Sigmoid colon (tissue), 7 donors: ENCODE measurements around the gene RSL1D1. TPM values are rescaled to one million over a fixed set of nuclear protein-coding genes. Genes with fewer than 3 reads are reported as not detected.

Experiments
- DNase-seq: peaks from one replicate; pipeline ENCODE4 v3.0.0-alpha.2; 2019
- H3K27ac ChIP-seq, 4 donors: fragments of 200-600 bp; sonication (generic); one replicate each; pipeline ENCODE4 v1.5.1; 2016 to 2019; ENCODE audit warnings: mild to moderate bottlenecking in 1 of 4
- H3K27me3 ChIP-seq, 3 donors: fragments of 200-600 bp; sonication (generic); one replicate each; pipeline ENCODE4 v1.5.1; 2019; ENCODE audit warnings: mild to moderate bottlenecking in 1 of 3
- H3K36me3 ChIP-seq, 4 donors: fragments of 200-600 bp; sonication (generic); one replicate each; pipeline ENCODE4 v1.5.1; 2016 to 2019
- H3K4me1 ChIP-seq, 4 donors: fragments of 200-600 bp; sonication (generic); one replicate each; pipeline ENCODE4 v1.5.1; 2017 to 2019
- H3K4me3 ChIP-seq, 4 donors: fragments of 200-600 bp; sonication (generic); one replicate each; pipeline ENCODE4 v1.5.1; 2017 to 2019; ENCODE audit warnings: mild to moderate bottlenecking in 2 of 4, moderate library complexity in 1 of 4
- H3K9me3 ChIP-seq, 4 donors: fragments of 200-600 bp in 3 of 4; sonication (generic) in 3 of 4; one replicate each; pipeline versions ENCODE4 v1.5.1 to v1.6.1; 2013 to 2019
- CTCF ChIP-seq, 4 experiments: fragments of 450-650 bp in 3 of 4; fragments of 200-600 bp in 1 of 4; IDR thresholded peaks; one replicate each; pipeline ENCODE4 v1.5.1; 2016 to 2019; ENCODE audit warnings: antibody characterized with exemption in 4 of 4, mild to moderate bottlenecking in 3 of 4, moderate library complexity in 2 of 4
- EP300 ChIP-seq, 4 donors: sonication (generic); formaldehyde crosslinking; IDR thresholded peaks; one replicate each; pipeline ENCODE4 v1.6.1; 2017; ENCODE audit warnings: antibody characterized with exemption in 4 of 4
- POLR2A ChIP-seq, 2 donors: fragments of 450-650 bp; IDR thresholded peaks; one replicate each; pipeline ENCODE4 v1.6.1; 2016; ENCODE audit warnings: antibody characterized with exemption in 2 of 2, mild to moderate bottlenecking in 2 of 2, moderate library complexity in 2 of 2
- POLR2AphosphoS5 ChIP-seq, 4 donors: sonication (generic); formaldehyde crosslinking; IDR thresholded peaks; one replicate each; pipeline ENCODE4 v1.6.1; 2017; ENCODE audit warnings: antibody characterized with exemption in 4 of 4
- WGBS, 2 donors: extraction: QIAGEN DNeasy Blood & Tissue Kit; methylation state at CpG; one replicate each; pipeline ENCODE4 v1.1.7; 2013; 5-methylcytosine and 5-hydroxymethylcytosine counted together
- intact Hi-C: fragments of 100-400 bp; cut with DNase I; formaldehyde crosslinking; loops from one replicate; pipeline ENCODE4 v1.15.1; 2023
- polyA plus RNA-seq, 3 donors: library from polyadenylated mRNA; stranded (reverse); fragments of 200-250 nt; gene quantifications; one replicate each; pipeline ENCODE4 v1.2.3, GENCODE V29; 2013
- total RNA-seq, 4 donors: library from RNA; depleted of rRNA; stranded (reverse); fragments of >200 nt; gene quantifications; one replicate each; pipeline ENCODE4 v1.1.0, GENCODE V29; 2016
- donor health status: healthy with polysubstance abuse.
- donor health status: Bipolar disorder and iron deficiency.
- donor health status: healthy.

Gene RSL1D1
- total and polyA plus RNA-seq, 7 donors, result 36.5 to 177 (median 134) TPM

- no peak overlapping the region for H3K4me3 ChIP-seq
- no peak overlapping the region for H3K27ac ChIP-seq
- no peaks in the 10 kb centered on the region for H3K9me3 ChIP-seq
- intact Hi-C loops, result no loop called here
- H3K36me3 ChIP-seq, result peaks cover 3 to 98% (median 37%) of the 10 kb centered on the region in 4 donors
- 89 to 92% methylated on average over 5 of the region's 5 CpGs for WGBS, 2 donors
- H3K4me1 ChIP-seq, result no peaks in the 10 kb centered on the region
- DNase-seq, result no peak
- H3K27me3 ChIP-seq, result no peaks in the 10 kb centered on the region
- no peak for TF ChIP-seq POLR2AphosphoS5 (IDR thresholded peaks at IDR 0.05)
- no peak for TF ChIP-seq POLR2A (IDR thresholded peaks at IDR 0.05)
- TF ChIP-seq EP300 (IDR thresholded peaks at IDR 0.05), result no peak
- no peak for TF ChIP-seq CTCF (IDR thresholded peaks at IDR 0.05)
Measured at GRCh38 chr16:11880007-11880406, 28.7 kb upstream of the RSL1D1 start.

- Histone ChIP-seq H3K9me3 (no peaks in the 10 kb centered on the region), H3K27ac (no peak overlapping the region), H3K4me1 (no peaks in the 10 kb centered on the region), H3K4me3 (no peak overlapping the region), H3K36me3 (peaks cover 3 to 99% (median 35%) of the 10 kb centered on the region in 4 donors), H3K27me3 (no peaks in the 10 kb centered on the region)
- 87 to 92% methylated on average over 5 of the region's 5 CpGs for WGBS, 2 donors
- TF ChIP-seq POLR2A (IDR thresholded peaks at IDR 0.05) (no peak), EP300 (IDR thresholded peaks at IDR 0.05) (no peak), CTCF (IDR thresholded peaks at IDR 0.05) (no peak), POLR2AphosphoS5 (IDR thresholded peaks at IDR 0.05) (no peak)
- no peak for DNase-seq
- intact Hi-C loops, result no loop called here
Measured at GRCh38 chr16:11877374-11877773, 26.0 kb upstream of the RSL1D1 start.

GRCh38 chr16:11876306-11876705, 25.0 kb upstream of the RSL1D1 start:
- DNase-seq, result no peak
- Histone ChIP-seq H3K4me1 (peaks cover 0 to 4% (median 0%) of the 10 kb centered on the region in 4 donors), H3K4me3 (no peak overlapping the region), H3K27me3 (no peaks in the 10 kb centered on the region), H3K9me3 (no peaks in the 10 kb centered on the region), H3K27ac (no peak overlapping the region), H3K36me3 (peaks cover 0 to 99% (median 26%) of the 10 kb centered on the region in 4 donors)
- no peak for TF ChIP-seq POLR2A (IDR thresholded peaks at IDR 0.05)
- no peak for TF ChIP-seq EP300 (IDR thresholded peaks at IDR 0.05)
- no peak for TF ChIP-seq POLR2AphosphoS5 (IDR thresholded peaks at IDR 0.05)
- 95% methylated on average over 12 of the region's 12 CpGs for WGBS, 2 donors
- intact Hi-C loops, result no loop called here

GRCh38 chr16:11875721-11876120, 24.4 kb upstream of the RSL1D1 start:
- no peak for DNase-seq
- Histone ChIP-seq H3K4me1 (peaks cover 0 to 10% (median 2%) of the 10 kb centered on the region in 4 donors), H3K27ac (no peak overlapping the region), H3K9me3 (no peaks in the 10 kb centered on the region), H3K36me3 (peaks cover 0 to 95% (median 26%) of the 10 kb centered on the region in 4 donors), H3K4me3 (no peak overlapping the region), H3K27me3 (no peaks in the 10 kb centered on the region)
- intact Hi-C loops, result no loop called here
- TF ChIP-seq EP300 (IDR thresholded peaks at IDR 0.05) (no peak), POLR2A (IDR thresholded peaks at IDR 0.05) (no peak), POLR2AphosphoS5 (IDR thresholded peaks at IDR 0.05) (no peak), CTCF (IDR thresholded peaks at IDR 0.05) (no peak)
- 88 to 89% methylated on average over 5 of the region's 5 CpGs for WGBS, 2 donors

- Histone ChIP-seq H3K36me3 (peaks cover 0 to 72% (median 20%) of the 10 kb centered on the region in 4 donors), H3K27me3 (no peaks in the 10 kb centered on the region), H3K4me1 (peaks cover 0 to 24% (median 15%) of the 10 kb centered on the region in 4 donors), H3K9me3 (no peaks in the 10 kb centered on the region), H3K27ac (peak overlapping the region in 1 of 4 donors; percentile 20), H3K4me3 (no peak overlapping the region)
- intact Hi-C loops, result no loop called here
- no peak for DNase-seq
- WGBS, 2 donors, result 69 to 72% methylated on average over 7 of the region's 7 CpGs
- TF ChIP-seq POLR2AphosphoS5 (IDR thresholded peaks at IDR 0.05), result no peak
- no peak for TF ChIP-seq EP300 (IDR thresholded peaks at IDR 0.05)
- TF ChIP-seq CTCF (IDR thresholded peaks at IDR 0.05), result no peak
- TF ChIP-seq POLR2A (IDR thresholded peaks at IDR 0.05), result no peak
Measured at GRCh38 chr16:11871193-11871592, 19.9 kb upstream of the RSL1D1 start.
